ENCODE measurements around the gene TMBIM4. TPM values are rescaled to one million over a fixed set of nuclear protein-coding genes. Genes with fewer than 3 reads are reported as not detected.

TMBIM4 gene
- polyA plus RNA-seq, 1 of the 3 experiments (the other 2 are of a cell fraction), result 68.5 TPM

GRCh38 chr12:66160704-66161103 lies 9.1 kb downstream of the TMBIM4 start:
- Histone ChIP-seq H3K79me2 (ENCODE audit: insufficient read depth) (peaks cover 72% of the 10 kb centered on the region), H4K20me1 (ENCODE audit: insufficient read depth) (no peaks in the 10 kb centered on the region; the same call in 1 of the 2 replicates), H3K9ac (no peak overlapping the region), H3K27me3 (ENCODE audit: insufficient read depth) (no peaks in the 10 kb centered on the region), H3K9me3 (no peaks in the 10 kb centered on the region), H3K27ac (ENCODE audit: low read depth in 2 of 2, low read length in 1 of 2) (no peak overlapping the region), H3K9me2 (no peaks in the 10 kb centered on the region), H3K4me1 (ENCODE audit: control insufficient read depth in 1 of 2, insufficient read depth in 2 of 2, low read depth in 1 of 2, low read length in 1 of 2) (no peaks in the 10 kb centered on the region; a peak in 1 of 4 replicates), H3K4me3 (ENCODE audit: low read depth in 2 of 2, low read length in 1 of 2) (no peak overlapping the region), H3F3A (replicated peaks; ENCODE audit: insufficient read depth) (no peaks in the 10 kb centered on the region), H3K36me3 (replicated peaks in 1 of 2; ENCODE audit: control insufficient read depth in 1 of 2, insufficient read depth in 2 of 2, low read length in 1 of 2) (peaks cover 9 to 23% of the 10 kb centered on the region in 2 experiments), H2AFZ (ENCODE audit: low read depth) (no peak overlapping the region), H3K4me2 (no peak overlapping the region)
- POLR2A ChIA-PET, result no interaction called here
- WGBS (ENCODE audit: low lambda C conversion rate), result 97% methylated on average over 11 of the region's 28 CpGs
- CTCF ChIA-PET, result interaction anchor here (1.3 kb wide), 1 partner anchor 28 kb away, joined by 4 read pairs; no protein-coding TSS in a partner anchor
- TF ChIP-seq RFX5 (IDR thresholded peaks at IDR 0.05; ENCODE audit: low read length) (no peak), NFIC (IDR thresholded peaks at IDR 0.05; ENCODE audit: borderline replicate concordance) (no peak), MEF2A (IDR thresholded peaks at IDR 0.05; ENCODE audit: borderline replicate concordance, low read depth) (no peak), FOXM1 (IDR thresholded peaks at IDR 0.05; ENCODE audit: low read depth) (no peak), YY1 (IDR thresholded peaks at IDR 0.05; ENCODE audit: low read depth) (no peak), CHD2 (IDR thresholded peaks at IDR 0.05; ENCODE audit: low read length, partially characterized antibody) (no peak), IRF3 (IDR thresholded peaks at IDR 0.05; ENCODE audit: low read depth, low read length) (no peak)
- no peak for DNase-seq

DNA sequence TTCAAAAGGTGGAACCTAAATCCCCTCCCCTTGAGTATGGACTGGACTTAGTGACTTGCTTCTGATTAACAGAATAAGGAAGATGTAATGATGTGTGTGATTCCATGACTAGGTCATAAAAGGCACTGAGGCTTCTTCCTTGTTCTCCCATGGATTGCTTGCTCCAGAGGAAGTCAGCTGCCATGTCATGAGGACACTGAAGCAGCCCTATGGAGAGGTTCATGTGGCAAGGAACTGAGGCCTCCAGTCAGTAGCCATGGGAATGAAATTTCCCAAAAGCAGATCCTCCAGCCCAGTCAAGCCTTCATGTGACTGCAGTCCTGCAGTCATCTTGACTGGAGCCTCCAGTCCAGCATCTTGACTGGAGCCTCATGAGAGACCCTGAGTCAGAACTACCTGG lies 10.7 kb downstream of the TMBIM4 start:
- Histone ChIP-seq H3K27me3 (ENCODE audit: insufficient read depth) (no peaks in the 10 kb centered on the region), H3F3A (replicated peaks; ENCODE audit: insufficient read depth) (peaks cover 9% of the 10 kb centered on the region), H3K9ac (no peak overlapping the region), H4K20me1 (ENCODE audit: insufficient read depth) (no peaks in the 10 kb centered on the region; the same call in 1 of the 2 replicates), H3K79me2 (ENCODE audit: insufficient read depth) (peaks cover 66% of the 10 kb centered on the region), H3K36me3 (replicated peaks in 1 of 2; ENCODE audit: control insufficient read depth in 1 of 2, insufficient read depth in 2 of 2, low read length in 1 of 2) (peaks cover 9 to 14% of the 10 kb centered on the region in 2 experiments), H3K4me1 (ENCODE audit: control insufficient read depth in 1 of 2, insufficient read depth in 2 of 2, low read depth in 1 of 2, low read length in 1 of 2) (peaks cover 0 to 6% of the 10 kb centered on the region in 2 experiments; a peak in 1 of 4 replicates), H3K9me3 (no peaks in the 10 kb centered on the region), H3K4me2 (no peak overlapping the region), H3K27ac (ENCODE audit: low read depth in 2 of 2, low read length in 1 of 2) (no peak overlapping the region), H2AFZ (ENCODE audit: low read depth) (no peak overlapping the region), H3K9me2 (no peaks in the 10 kb centered on the region), H3K4me3 (ENCODE audit: low read depth in 2 of 2, low read length in 1 of 2) (no peak overlapping the region)
- ChIA-PET POLR2A (interaction anchor here (1.8 kb wide), 1 partner anchor 10 kb away, joined by 7 read pairs; the partner anchor contains the start of gene TMBIM4), CTCF (interaction anchor here (1.1 to 1.2 kb wide), 2 partner anchors 13 to 21 kb away, joined by 3 read pairs; no protein-coding TSS in a partner anchor)
- TF ChIP-seq ELF1 (IDR thresholded peaks at IDR 0.05), result no peak
- no peak for TF ChIP-seq FOXM1 (IDR thresholded peaks at IDR 0.05; ENCODE audit: low read depth)
- TF ChIP-seq, protein P1, sequence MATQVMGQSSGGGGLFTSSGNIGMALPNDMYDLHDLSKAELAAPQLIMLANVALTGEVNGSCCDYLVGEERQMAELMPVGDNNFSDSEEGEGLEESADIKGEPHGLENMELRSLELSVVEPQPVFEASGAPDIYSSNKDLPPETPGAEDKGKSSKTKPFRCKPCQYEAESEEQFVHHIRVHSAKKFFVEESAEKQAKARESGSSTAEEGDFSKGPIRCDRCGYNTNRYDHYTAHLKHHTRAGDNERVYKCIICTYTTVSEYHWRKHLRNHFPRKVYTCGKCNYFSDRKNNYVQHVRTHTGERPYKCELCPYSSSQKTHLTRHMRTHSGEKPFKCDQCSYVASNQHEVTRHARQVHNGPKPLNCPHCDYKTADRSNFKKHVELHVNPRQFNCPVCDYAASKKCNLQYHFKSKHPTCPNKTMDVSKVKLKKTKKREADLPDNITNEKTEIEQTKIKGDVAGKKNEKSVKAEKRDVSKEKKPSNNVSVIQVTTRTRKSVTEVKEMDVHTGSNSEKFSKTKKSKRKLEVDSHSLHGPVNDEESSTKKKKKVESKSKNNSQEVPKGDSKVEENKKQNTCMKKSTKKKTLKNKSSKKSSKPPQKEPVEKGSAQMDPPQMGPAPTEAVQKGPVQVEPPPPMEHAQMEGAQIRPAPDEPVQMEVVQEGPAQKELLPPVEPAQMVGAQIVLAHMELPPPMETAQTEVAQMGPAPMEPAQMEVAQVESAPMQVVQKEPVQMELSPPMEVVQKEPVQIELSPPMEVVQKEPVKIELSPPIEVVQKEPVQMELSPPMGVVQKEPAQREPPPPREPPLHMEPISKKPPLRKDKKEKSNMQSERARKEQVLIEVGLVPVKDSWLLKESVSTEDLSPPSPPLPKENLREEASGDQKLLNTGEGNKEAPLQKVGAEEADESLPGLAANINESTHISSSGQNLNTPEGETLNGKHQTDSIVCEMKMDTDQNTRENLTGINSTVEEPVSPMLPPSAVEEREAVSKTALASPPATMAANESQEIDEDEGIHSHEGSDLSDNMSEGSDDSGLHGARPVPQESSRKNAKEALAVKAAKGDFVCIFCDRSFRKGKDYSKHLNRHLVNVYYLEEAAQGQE (IDR thresholded peaks at IDR 0.05; ENCODE audit: low read depth, low read length), result no peak
- DNase-seq, result no peak
